ENCODE results near the gene LEMD1. TPM values are rescaled to one million over a fixed set of nuclear protein-coding genes. Genes with fewer than 3 reads are reported as not detected.

The LEMD1 gene
- total and polyA plus RNA-seq, 2 experiments from 2014 or later = not detected

DNA sequence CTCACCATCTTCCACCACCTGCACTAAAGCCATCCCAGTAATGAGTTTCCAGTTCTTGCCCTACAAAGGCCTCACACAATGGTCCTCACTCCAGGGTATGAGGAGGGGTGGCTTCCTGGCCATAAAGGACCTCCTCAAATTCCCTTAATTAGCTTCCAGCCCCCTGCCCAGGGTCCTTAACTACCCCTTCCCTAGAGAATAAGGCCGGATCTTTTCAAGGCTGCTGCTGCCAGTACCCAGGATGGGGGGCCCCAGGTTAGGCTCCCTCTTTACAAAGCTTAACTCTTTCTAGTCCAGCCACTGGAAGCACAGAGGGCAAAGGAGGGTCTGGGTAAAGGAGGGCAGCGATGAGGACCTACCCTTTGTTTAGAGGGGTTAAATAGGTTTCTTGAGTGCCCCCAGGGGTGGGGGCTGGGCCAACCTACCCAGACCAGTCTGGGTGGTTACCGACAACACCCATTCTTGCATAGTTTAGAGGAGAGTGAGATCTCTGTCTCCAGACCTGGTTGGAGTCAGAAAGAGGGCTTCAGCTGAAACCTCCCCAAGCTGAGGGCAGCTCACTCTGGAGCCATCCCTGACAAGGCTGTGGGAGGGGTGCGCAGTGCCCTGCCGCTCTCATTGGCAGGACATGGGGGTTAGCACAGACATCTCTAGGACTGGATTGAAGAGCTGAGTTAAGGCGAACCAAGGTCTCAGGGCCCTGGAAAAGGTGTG is 26.8 kb upstream of the LEMD1 start:
- no peaks in the 10 kb centered on the region for H3K79me2 ChIP-seq (ENCODE audit: insufficient read depth)
- H4K20me1 ChIP-seq (ENCODE audit: insufficient read depth) = no peaks in the 10 kb centered on the region
- TF ChIP-seq EZH2phosphoT487 (IDR thresholded peaks at IDR 0.05; ENCODE audit: insufficient read depth, low read depth) (no peak), EZH2 (IDR thresholded peaks at IDR 0.05; ENCODE audit: insufficient read depth, poor library complexity, severe bottlenecking) (no peak)
- H2AFZ ChIP-seq = no peak overlapping the region
- no peak overlapping the region for H3K27ac ChIP-seq
- no peak for DNase-seq
- H3F3A ChIP-seq (ENCODE audit: insufficient read depth) = no peaks in the 10 kb centered on the region
- no peaks in the 10 kb centered on the region for H3K36me3 ChIP-seq (ENCODE audit: low read depth)
- H3K27me3 ChIP-seq (replicated peaks; ENCODE audit: insufficient read depth) = peaks cover 28% of the 10 kb centered on the region; the same call in 1 of the 2 replicates
- in situ Hi-C loops (cut with MboI) = no loop called here
- H3K4me2 ChIP-seq (ENCODE audit: unreplicated experiment) = no peak overlapping the region
- no peaks in the 10 kb centered on the region for H3K9me2 ChIP-seq (ENCODE audit: insufficient read depth)
- H3K9me3 ChIP-seq (ENCODE audit: low read depth) = no peaks in the 10 kb centered on the region
- 76 to 78% methylated on average over 6 of the region's 6 CpGs for WGBS, 2 experiments (ENCODE audit: low coverage in 1 of 2, low lambda C conversion rate in 2 of 2, missing lambda C conversion rate in 2 of 2)
- peaks cover 7% of the 10 kb centered on the region; the same call in 1 of the 2 replicates for H3K4me1 ChIP-seq (ENCODE audit: insufficient read depth)
- no peak overlapping the region for H3K4me3 ChIP-seq
- H3K9ac ChIP-seq = no peak overlapping the region

DNA sequence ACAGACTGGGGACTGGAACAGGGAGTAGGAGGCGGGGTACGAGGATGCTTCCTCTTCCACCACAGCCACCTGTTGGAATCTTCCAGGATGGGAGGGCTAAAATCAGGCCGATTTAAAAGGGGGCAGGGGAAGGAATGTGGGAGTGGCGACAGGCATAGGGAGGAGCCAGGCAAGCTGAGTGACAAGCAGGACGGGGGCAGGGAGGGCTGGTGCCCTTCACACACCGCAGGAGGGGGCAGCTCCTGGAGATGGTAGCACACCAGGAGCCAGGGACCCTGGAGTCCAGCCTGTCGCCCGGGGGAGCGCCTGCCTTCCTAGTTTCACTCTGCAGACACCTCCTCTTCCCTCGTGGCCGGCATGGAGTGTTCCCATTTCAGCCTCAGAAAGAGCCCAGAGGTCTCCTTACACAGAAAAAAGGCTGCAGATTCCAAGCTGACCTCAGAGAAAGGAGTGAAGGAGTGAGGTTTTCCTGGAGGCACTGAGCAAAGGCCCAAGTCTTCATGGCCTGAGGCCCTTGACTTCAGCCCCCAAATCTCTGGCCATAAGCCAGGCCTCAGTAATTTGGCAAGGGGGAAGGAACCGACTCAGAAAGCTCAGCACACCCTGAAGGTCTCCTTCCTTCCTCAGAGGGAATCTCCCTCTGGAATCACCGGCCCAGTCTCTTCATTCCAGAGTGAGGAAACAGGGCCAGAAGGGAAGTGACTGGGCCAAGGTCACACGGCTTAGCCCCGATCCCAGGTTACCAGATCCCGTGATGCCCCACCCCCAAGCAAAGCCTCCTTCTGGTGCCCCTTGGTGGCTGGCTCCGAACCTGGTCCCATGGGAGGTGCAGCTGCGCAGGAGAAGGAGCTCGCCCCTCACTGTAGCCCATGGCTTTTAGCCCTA is 25.8 kb upstream of the LEMD1 start:
- Histone ChIP-seq H3K4me1 (ENCODE audit: insufficient read depth) (peaks cover 7% of the 10 kb centered on the region; the same call in 1 of the 2 replicates), H3K4me3 (no peak overlapping the region), H3K4me2 (ENCODE audit: unreplicated experiment) (no peak overlapping the region), H2AFZ (no peak overlapping the region), H3K9me2 (ENCODE audit: insufficient read depth) (no peaks in the 10 kb centered on the region), H3F3A (ENCODE audit: insufficient read depth) (no peaks in the 10 kb centered on the region), H3K36me3 (ENCODE audit: low read depth) (no peaks in the 10 kb centered on the region), H3K9ac (no peak overlapping the region), H3K27me3 (replicated peaks; ENCODE audit: insufficient read depth) (0 out of 2 replicates have a peak, but pooled peaks cover 24% of the 10 kb centered on the region), H3K79me2 (ENCODE audit: insufficient read depth) (no peaks in the 10 kb centered on the region), H4K20me1 (ENCODE audit: insufficient read depth) (no peaks in the 10 kb centered on the region), H3K27ac (no peak overlapping the region), H3K9me3 (ENCODE audit: low read depth) (no peaks in the 10 kb centered on the region)
- TF ChIP-seq EZH2 (IDR thresholded peaks at IDR 0.05; ENCODE audit: insufficient read depth, poor library complexity, severe bottlenecking) (no peak), EZH2phosphoT487 (IDR thresholded peaks at IDR 0.05; ENCODE audit: insufficient read depth, low read depth) (no peak)
- in situ Hi-C loops (cut with MboI) = no loop called here
- no peak for DNase-seq
- WGBS, 2 experiments (ENCODE audit: low coverage in 1 of 2, low lambda C conversion rate in 2 of 2, missing lambda C conversion rate in 2 of 2) = 53% methylated on average over 19 of the region's 19 CpGs

DNA sequence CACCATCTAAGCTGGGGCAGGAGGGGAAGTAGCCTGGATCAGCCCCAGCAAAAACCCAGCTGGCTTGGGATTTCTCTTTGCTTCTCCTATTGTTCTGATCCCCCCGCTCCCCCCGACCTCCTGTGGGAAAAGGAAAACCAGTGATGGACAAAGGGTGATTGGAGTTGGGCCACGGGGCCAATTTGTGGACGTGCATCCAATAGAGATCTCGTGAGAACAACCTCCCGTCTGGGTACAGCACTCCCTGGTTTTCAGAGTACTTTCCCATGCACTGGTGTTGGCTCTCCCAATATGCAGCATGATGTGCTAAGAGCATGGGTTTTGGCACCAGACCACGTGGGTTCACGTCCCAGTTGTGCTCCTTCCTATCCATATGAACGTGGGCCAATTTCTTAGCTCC is 25.0 kb upstream of the LEMD1 start:
- Histone ChIP-seq H3K79me2 (ENCODE audit: insufficient read depth) (no peaks in the 10 kb centered on the region), H3K9me2 (ENCODE audit: insufficient read depth) (no peaks in the 10 kb centered on the region), H3K27ac (no peak overlapping the region), H3K36me3 (ENCODE audit: low read depth) (no peaks in the 10 kb centered on the region), H3K4me3 (no peak overlapping the region), H3K4me2 (ENCODE audit: unreplicated experiment) (no peak overlapping the region), H3K9me3 (ENCODE audit: low read depth) (no peaks in the 10 kb centered on the region), H3K4me1 (ENCODE audit: insufficient read depth) (peaks cover 7% of the 10 kb centered on the region; the same call in 1 of the 2 replicates), H2AFZ (no peak overlapping the region), H3K9ac (no peak overlapping the region), H4K20me1 (ENCODE audit: insufficient read depth) (no peaks in the 10 kb centered on the region), H3K27me3 (replicated peaks; ENCODE audit: insufficient read depth) (peaks cover 18% of the 10 kb centered on the region; the same call in 1 of the 2 replicates), H3F3A (ENCODE audit: insufficient read depth) (no peaks in the 10 kb centered on the region)
- WGBS, 2 experiments (ENCODE audit: low coverage in 1 of 2, low lambda C conversion rate in 2 of 2, missing lambda C conversion rate in 2 of 2) = 55 to 62% methylated on average over 9 of the region's 9 CpGs
- in situ Hi-C loops (cut with MboI) = no loop called here
- DNase-seq = no peak
- TF ChIP-seq EZH2phosphoT487 (IDR thresholded peaks at IDR 0.05; ENCODE audit: insufficient read depth, low read depth) (no peak), EZH2 (IDR thresholded peaks at IDR 0.05; ENCODE audit: insufficient read depth, poor library complexity, severe bottlenecking) (no peak)

DNA sequence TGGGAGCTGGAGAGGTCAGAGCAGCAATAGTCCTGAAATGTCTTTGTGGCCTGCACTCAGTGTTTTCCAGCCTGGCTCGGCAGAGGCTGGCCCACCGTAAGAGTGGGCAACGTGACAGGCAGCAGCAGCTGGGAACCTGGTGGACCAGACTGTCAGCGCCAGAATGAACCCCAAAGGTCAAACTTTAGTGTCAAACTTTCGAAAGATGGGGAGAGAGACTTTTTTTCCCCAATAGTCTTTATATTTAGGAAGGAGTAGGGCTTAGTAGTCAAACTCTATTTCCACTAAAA is 23.7 kb upstream of the LEMD1 start:
- Histone ChIP-seq H3F3A (ENCODE audit: insufficient read depth) (no peaks in the 10 kb centered on the region), H3K9ac (no peak overlapping the region), H3K79me2 (ENCODE audit: insufficient read depth) (no peaks in the 10 kb centered on the region), H3K36me3 (ENCODE audit: low read depth) (no peaks in the 10 kb centered on the region), H2AFZ (no peak overlapping the region), H3K27ac (no peak overlapping the region), H3K4me2 (ENCODE audit: unreplicated experiment) (no peak overlapping the region), H3K4me3 (no peak overlapping the region), H3K27me3 (replicated peaks; ENCODE audit: insufficient read depth) (peaks cover 8% of the 10 kb centered on the region; the same call in 1 of the 2 replicates), H3K4me1 (ENCODE audit: insufficient read depth) (peaks cover 7% of the 10 kb centered on the region; the same call in 1 of the 2 replicates), H4K20me1 (ENCODE audit: insufficient read depth) (no peaks in the 10 kb centered on the region), H3K9me2 (ENCODE audit: insufficient read depth) (no peaks in the 10 kb centered on the region), H3K9me3 (ENCODE audit: low read depth) (no peaks in the 10 kb centered on the region)
- TF ChIP-seq EZH2phosphoT487 (IDR thresholded peaks at IDR 0.05; ENCODE audit: insufficient read depth, low read depth) = no peak
- 53% methylated on average over 5 of the region's 5 CpGs for WGBS, 2 experiments (ENCODE audit: low coverage in 1 of 2, low lambda C conversion rate in 2 of 2, missing lambda C conversion rate in 2 of 2)
- DNase-seq = no peak
- in situ Hi-C loops (cut with MboI) = no loop called here
